Gastrocnemius medialis (tissue), 4 donors: ENCODE data around the gene ACSS2.

ENCODE experiments used
- CTCF ChIP-seq, 5 experiments: fragments of 450-650 bp in 3 of 5; fragments of 200-600 bp in 2 of 5; sonication (generic) in 2 of 5; IDR thresholded peaks in 4 of 5; conservative IDR thresholded peaks in 1 of 5; 1 replicate in 4 of 5; 2 replicates in 1 of 5; pipeline ENCODE4 v1.5.1; 2016 to 2019; ENCODE audit warnings: antibody characterized with exemption in 5 of 5, mild to moderate bottlenecking in 3 of 5, moderate library complexity in 3 of 5
- POLR2A ChIP-seq, 2 donors: fragments of 450-650 bp; IDR thresholded peaks; one replicate each; pipeline ENCODE4 v1.6.1; 2017; ENCODE audit warnings: antibody characterized with exemption in 2 of 2, mild to moderate bottlenecking in 2 of 2, moderate library complexity in 2 of 2

GRCh38 chr20:34871320-34871926 is 5.0 kb upstream of the ACSS2 start:
- TF ChIP-seq CTCF (IDR thresholded peaks at IDR 0.05 in 4 of 5, conservative IDR thresholded peaks at IDR 0.05 in 1 of 5) (no peak), POLR2A (IDR thresholded peaks at IDR 0.05) (no peak)
